ENCODE measurements around the gene PCDHGB4.

DNA sequence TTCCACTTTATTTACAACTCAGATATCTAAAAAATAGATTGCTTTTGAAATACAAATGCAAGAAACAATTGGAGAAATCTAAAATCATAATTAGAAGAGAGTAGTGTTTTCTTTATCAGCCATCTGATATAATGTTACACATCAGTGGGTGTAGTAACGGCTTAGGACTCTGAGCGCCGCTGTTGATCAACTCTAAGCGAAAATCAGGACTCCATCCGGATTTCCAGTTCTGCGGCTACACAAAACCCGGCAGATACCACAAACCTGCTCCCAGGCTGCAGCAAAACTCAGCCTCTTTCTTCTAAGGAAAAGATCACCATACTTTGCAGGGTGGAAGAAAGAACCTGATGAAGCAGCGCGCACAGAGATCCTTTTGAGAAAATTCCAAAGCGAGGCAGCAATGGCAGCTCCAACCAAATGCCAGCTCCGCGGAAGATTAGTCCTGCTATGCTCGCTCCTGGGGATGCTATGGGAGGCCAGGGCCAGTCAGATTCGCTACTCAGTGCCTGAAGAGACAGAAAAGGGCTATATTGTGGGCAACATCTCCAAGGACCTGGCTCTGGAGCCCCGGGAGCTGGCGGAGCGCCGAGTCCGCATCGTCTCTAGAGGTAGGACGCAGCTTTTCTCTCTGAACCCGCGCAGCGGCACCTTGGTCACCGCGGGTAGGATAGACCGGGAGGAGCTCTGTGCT is 15.2 kb downstream of the PCDHGB4 start, which contains the start of gene PCDHGA9:
- TF ChIP-seq, protein P1, sequence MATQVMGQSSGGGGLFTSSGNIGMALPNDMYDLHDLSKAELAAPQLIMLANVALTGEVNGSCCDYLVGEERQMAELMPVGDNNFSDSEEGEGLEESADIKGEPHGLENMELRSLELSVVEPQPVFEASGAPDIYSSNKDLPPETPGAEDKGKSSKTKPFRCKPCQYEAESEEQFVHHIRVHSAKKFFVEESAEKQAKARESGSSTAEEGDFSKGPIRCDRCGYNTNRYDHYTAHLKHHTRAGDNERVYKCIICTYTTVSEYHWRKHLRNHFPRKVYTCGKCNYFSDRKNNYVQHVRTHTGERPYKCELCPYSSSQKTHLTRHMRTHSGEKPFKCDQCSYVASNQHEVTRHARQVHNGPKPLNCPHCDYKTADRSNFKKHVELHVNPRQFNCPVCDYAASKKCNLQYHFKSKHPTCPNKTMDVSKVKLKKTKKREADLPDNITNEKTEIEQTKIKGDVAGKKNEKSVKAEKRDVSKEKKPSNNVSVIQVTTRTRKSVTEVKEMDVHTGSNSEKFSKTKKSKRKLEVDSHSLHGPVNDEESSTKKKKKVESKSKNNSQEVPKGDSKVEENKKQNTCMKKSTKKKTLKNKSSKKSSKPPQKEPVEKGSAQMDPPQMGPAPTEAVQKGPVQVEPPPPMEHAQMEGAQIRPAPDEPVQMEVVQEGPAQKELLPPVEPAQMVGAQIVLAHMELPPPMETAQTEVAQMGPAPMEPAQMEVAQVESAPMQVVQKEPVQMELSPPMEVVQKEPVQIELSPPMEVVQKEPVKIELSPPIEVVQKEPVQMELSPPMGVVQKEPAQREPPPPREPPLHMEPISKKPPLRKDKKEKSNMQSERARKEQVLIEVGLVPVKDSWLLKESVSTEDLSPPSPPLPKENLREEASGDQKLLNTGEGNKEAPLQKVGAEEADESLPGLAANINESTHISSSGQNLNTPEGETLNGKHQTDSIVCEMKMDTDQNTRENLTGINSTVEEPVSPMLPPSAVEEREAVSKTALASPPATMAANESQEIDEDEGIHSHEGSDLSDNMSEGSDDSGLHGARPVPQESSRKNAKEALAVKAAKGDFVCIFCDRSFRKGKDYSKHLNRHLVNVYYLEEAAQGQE (IDR thresholded peaks at IDR 0.05; ENCODE audit: low read depth, low read length): no peak
- TF ChIP-seq RCOR1 (conservative IDR thresholded peaks at IDR 0.05; ENCODE audit: low read depth, low read length) (no peak), RAD51 (IDR thresholded peaks at IDR 0.05) (no peak), PAX8 (IDR thresholded peaks at IDR 0.05) (no peak), YY1 (IDR thresholded peaks at IDR 0.05; ENCODE audit: low read depth, low read length) (no peak), CEBPB (IDR thresholded peaks at IDR 0.05; ENCODE audit: borderline replicate concordance in 1 of 2, low read depth in 2 of 2, low read length in 2 of 2) (no peak), POLR2AphosphoS5 (IDR thresholded peaks at IDR 0.05; ENCODE audit: low read length) (no peak), CHD1 (IDR thresholded peaks at IDR 0.05; ENCODE audit: low read depth, low read length) (no peak), TBL1XR1 (IDR thresholded peaks at IDR 0.05; ENCODE audit: low read depth, low read length) (no peak)
- TF ChIP-seq, protein P2, sequence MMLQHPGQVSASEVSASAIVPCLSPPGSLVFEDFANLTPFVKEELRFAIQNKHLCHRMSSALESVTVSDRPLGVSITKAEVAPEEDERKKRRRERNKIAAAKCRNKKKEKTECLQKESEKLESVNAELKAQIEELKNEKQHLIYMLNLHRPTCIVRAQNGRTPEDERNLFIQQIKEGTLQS (IDR thresholded peaks at IDR 0.05; ENCODE audit: borderline replicate concordance, extremely low read depth, low read depth, low read length): no peak

All from GM12878 (cell line).